Progenitor cell of endocrine pancreas (in vitro differentiated cells): ENCODE data around the gene ELMOD3. TPM values are rescaled to one million over a fixed set of nuclear protein-coding genes. Genes with fewer than 3 reads are reported as not detected.

Experiments
- DNase-seq: peaks from one replicate; pipeline ENCODE4 v3.0.0; 2021; ENCODE audit warnings: low spot score; ENCODE audit not compliant: unreplicated experiment
- H3K27ac Mint-ChIP-seq: 2 replicates; pipeline ENCODE4 v1.8.0; 2021; ENCODE audit warnings: mild to moderate bottlenecking, moderate library complexity, mixed read lengths
- H3K27me3 Mint-ChIP-seq: 2 replicates; pipeline ENCODE4 v1.8.0; 2021; ENCODE audit warnings: mixed read lengths
- H3K36me3 Mint-ChIP-seq: 2 replicates; pipeline ENCODE4 v1.8.0; 2022; ENCODE audit warnings: mixed read lengths; ENCODE audit not compliant: insufficient read depth
- H3K4me1 Mint-ChIP-seq: 2 replicates; pipeline ENCODE4 v1.8.0; 2021; ENCODE audit warnings: low read depth, mixed read lengths
- H3K4me3 Mint-ChIP-seq: 2 replicates; pipeline ENCODE4 v1.8.0; 2021; ENCODE audit warnings: low read depth, mild to moderate bottlenecking, moderate library complexity, mixed read lengths
- H3K9me3 Mint-ChIP-seq: 2 replicates; pipeline ENCODE4 v1.8.0; 2021; ENCODE audit warnings: low read depth, mixed read lengths
- total RNA-seq: library from RNA; stranded (reverse); gene quantifications from 2 replicates; pipeline ENCODE4 v1.2.1, GENCODE V29; 2021
- TF ChIP-seq, protein P1 (sequence below): fragments of 200-600 bp; sonication (generic); IDR thresholded peaks from one replicate; pipeline ENCODE4 v1.5.0; 2021; ENCODE audit warnings: antibody characterized with exemption, mild to moderate bottlenecking; ENCODE audit not compliant: unreplicated experiment

Gene ELMOD3
- total RNA-seq, 1 donor from 2014 or later: 25.6 TPM

DNA sequence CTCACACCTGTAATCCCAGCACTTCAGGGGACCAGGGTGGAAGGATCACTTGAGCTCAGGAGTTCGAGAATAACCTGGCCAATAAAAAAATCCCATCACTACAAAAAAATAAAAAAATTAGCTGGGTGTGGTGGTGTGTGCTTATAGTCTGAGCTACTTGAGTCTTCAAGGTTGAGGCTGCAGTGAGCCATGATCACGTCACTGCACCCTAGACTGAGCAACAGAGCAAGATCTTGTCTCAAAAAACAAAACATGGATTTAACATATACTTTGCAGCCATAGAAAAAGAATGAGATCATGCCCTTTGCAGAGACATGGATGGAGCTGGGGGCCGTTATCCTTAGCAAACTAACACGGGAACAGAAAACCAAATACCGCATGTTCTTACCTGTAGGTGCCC lies 86.2 kb downstream of the ELMOD3 start:
- H3K27ac Mint-ChIP-seq: no peak overlapping the region
- TF ChIP-seq, protein P1, sequence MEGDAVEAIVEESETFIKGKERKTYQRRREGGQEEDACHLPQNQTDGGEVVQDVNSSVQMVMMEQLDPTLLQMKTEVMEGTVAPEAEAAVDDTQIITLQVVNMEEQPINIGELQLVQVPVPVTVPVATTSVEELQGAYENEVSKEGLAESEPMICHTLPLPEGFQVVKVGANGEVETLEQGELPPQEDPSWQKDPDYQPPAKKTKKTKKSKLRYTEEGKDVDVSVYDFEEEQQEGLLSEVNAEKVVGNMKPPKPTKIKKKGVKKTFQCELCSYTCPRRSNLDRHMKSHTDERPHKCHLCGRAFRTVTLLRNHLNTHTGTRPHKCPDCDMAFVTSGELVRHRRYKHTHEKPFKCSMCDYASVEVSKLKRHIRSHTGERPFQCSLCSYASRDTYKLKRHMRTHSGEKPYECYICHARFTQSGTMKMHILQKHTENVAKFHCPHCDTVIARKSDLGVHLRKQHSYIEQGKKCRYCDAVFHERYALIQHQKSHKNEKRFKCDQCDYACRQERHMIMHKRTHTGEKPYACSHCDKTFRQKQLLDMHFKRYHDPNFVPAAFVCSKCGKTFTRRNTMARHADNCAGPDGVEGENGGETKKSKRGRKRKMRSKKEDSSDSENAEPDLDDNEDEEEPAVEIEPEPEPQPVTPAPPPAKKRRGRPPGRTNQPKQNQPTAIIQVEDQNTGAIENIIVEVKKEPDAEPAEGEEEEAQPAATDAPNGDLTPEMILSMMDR: no peak

More for the DNA sequence above, 86.2 kb downstream of the ELMOD3 start:
- H3K27me3 Mint-ChIP-seq: no peaks in the 10 kb centered on the region
- peaks cover 14% of the 10 kb centered on the region for H3K4me1 Mint-ChIP-seq
- no peaks in the 10 kb centered on the region for H3K36me3 Mint-ChIP-seq
- DNase-seq: no peak
- H3K9me3 Mint-ChIP-seq: no peaks in the 10 kb centered on the region
- H3K4me3 Mint-ChIP-seq: no peak overlapping the region

Other genes starting within 250 kb of the ELMOD3 start
- gene TCF7L1, start 221.4 kb upstream of the ELMOD3 start, total RNA-seq: 57.2 and 62.7 TPM in 2 replicates
- gene TGOLN2, start 26.8 kb upstream of the ELMOD3 start, total RNA-seq: 64.2 and 65.5 TPM in 2 replicates
- gene RETSAT, start 241 bp upstream of the ELMOD3 start, total RNA-seq: 22.8 and 23.1 TPM in 2 replicates
- 56.1 and 56.5 TPM in 2 replicates for gene CAPG, start 55.6 kb downstream of the ELMOD3 start, total RNA-seq
- 0.29 and 0.71 TPM in 2 replicates for gene SH2D6, start 63.9 kb downstream of the ELMOD3 start, total RNA-seq
- gene MAT2A, start 184.4 kb downstream of the ELMOD3 start, total RNA-seq: 281 and 304 TPM in 2 replicates
- gene GGCX, start 206.7 kb downstream of the ELMOD3 start, total RNA-seq: 69.2 TPM in 2 replicates
- gene VAMP8, start 222.8 kb downstream of the ELMOD3 start, total RNA-seq: 71.3 and 76.0 TPM in 2 replicates
- 4.2 TPM in 2 replicates for gene VAMP5, start 229.7 kb downstream of the ELMOD3 start, total RNA-seq
- 82.3 and 85.7 TPM in 2 replicates for gene RNF181, start 241.0 kb downstream of the ELMOD3 start, total RNA-seq
- gene TMEM150A, start 247.9 kb downstream of the ELMOD3 start, total RNA-seq: 24.9 and 26.0 TPM in 2 replicates